GM10266 (cell line): ENCODE measurements around the gene OLFML2B.

Experiments
- DNase-seq: peaks from one replicate; pipeline ENCODE4 v3.0.0; 2012; ENCODE audit errors: extremely low spot score
- CTCF ChIP-seq: IDR thresholded peaks from 2 replicates; pipeline ENCODE4 v1.5.1; 2012; ENCODE audit warnings: mild to moderate bottlenecking, low read depth; ENCODE audit not compliant: control insufficient read depth, insufficient read depth; ENCODE audit errors: missing control alignments

Gene OLFML2B

GRCh38 chr1:162014202-162014601 is 9.5 kb downstream of the OLFML2B start:
- DNase-seq = no peak
- TF ChIP-seq CTCF = no peak

GRCh38 chr1:162013289-162013688 is 10.4 kb downstream of the OLFML2B start:
- no peak for DNase-seq
- no peak for TF ChIP-seq CTCF

GRCh38 chr1:162011337-162012012 is 12.2 kb downstream of the OLFML2B start:
- TF ChIP-seq CTCF = no peak

GRCh38 chr1:162010175-162010506 is 13.5 kb downstream of the OLFML2B start:
- no peak for TF ChIP-seq CTCF
- DNase-seq = no peak

More at GRCh38 chr1:162011337-162012012, 12.2 kb downstream of the OLFML2B start:
- no peak for DNase-seq

GRCh38 chr1:162009501-162010174 is 14.0 kb downstream of the OLFML2B start:
- DNase-seq = no peak
- TF ChIP-seq CTCF = no peak

- DNase-seq = no peak
- TF ChIP-seq CTCF = no peak
Measured at GRCh38 chr1:162008799-162009198, 14.9 kb downstream of the OLFML2B start.

GRCh38 chr1:162007466-162007865 is 16.2 kb downstream of the OLFML2B start:
- no peak for TF ChIP-seq CTCF
- no peak for DNase-seq
